GM23248 (cell line): ENCODE results near the gene ARFGEF2.

ENCODE experiments used
- EZH2 ChIP-seq: fragments of 200-600 bp; sonication (generic); IDR thresholded peaks from 2 replicates; pipeline ENCODE4 v1.6.1; 2018; ENCODE audit warnings: antibody characterized with exemption, mild to moderate bottlenecking; ENCODE audit not compliant: insufficient read depth, poor library complexity, severe bottlenecking
- EZH2phosphoT487 ChIP-seq: fragments of 200-600 bp; sonication (generic); IDR thresholded peaks from 2 replicates; pipeline ENCODE4 v1.6.1; 2018; ENCODE audit warnings: antibody characterized with exemption, moderate library complexity, mild to moderate bottlenecking, low read depth; ENCODE audit not compliant: insufficient read depth

- no peak for TF ChIP-seq EZH2
- no peak for TF ChIP-seq EZH2phosphoT487
Observed at GRCh38 chr20:48926821-48927220, 5.3 kb downstream of the ARFGEF2 start.
